GM10266 (cell line): ENCODE data around the gene PRKCG.

Experiments
- DNase-seq: peaks from one replicate; pipeline ENCODE4 v3.0.0; 2012; ENCODE audit errors: extremely low spot score
- TF ChIP-seq, protein P1 (sequence below): IDR thresholded peaks from 2 replicates; pipeline ENCODE4 v1.5.1; 2012; ENCODE audit warnings: mild to moderate bottlenecking, low read depth; ENCODE audit not compliant: control insufficient read depth, insufficient read depth; ENCODE audit errors: missing control alignments

Gene PRKCG

DNA sequence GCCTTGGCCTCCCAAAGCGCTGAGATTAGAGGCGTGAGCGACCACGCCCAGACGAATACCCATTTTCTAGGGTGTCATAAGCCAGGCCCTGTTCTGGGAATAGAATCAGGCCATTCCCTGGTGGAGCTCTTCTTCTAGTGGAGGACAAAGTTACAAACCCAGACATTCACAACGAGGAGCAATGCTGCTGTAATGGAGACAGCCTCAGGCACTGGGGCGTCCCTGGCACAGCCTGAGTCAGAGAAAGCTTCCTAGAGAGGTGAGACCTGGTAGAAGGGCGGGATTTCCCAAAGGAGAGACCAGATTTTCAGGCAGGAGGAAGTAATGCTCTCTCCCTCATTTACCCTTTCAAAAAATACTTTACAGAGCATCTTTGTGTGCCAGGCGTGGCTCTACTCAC is 12.7 kb downstream of the PRKCG start:
- no peak for DNase-seq
- TF ChIP-seq, protein P1, sequence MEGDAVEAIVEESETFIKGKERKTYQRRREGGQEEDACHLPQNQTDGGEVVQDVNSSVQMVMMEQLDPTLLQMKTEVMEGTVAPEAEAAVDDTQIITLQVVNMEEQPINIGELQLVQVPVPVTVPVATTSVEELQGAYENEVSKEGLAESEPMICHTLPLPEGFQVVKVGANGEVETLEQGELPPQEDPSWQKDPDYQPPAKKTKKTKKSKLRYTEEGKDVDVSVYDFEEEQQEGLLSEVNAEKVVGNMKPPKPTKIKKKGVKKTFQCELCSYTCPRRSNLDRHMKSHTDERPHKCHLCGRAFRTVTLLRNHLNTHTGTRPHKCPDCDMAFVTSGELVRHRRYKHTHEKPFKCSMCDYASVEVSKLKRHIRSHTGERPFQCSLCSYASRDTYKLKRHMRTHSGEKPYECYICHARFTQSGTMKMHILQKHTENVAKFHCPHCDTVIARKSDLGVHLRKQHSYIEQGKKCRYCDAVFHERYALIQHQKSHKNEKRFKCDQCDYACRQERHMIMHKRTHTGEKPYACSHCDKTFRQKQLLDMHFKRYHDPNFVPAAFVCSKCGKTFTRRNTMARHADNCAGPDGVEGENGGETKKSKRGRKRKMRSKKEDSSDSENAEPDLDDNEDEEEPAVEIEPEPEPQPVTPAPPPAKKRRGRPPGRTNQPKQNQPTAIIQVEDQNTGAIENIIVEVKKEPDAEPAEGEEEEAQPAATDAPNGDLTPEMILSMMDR = no peak

DNA sequence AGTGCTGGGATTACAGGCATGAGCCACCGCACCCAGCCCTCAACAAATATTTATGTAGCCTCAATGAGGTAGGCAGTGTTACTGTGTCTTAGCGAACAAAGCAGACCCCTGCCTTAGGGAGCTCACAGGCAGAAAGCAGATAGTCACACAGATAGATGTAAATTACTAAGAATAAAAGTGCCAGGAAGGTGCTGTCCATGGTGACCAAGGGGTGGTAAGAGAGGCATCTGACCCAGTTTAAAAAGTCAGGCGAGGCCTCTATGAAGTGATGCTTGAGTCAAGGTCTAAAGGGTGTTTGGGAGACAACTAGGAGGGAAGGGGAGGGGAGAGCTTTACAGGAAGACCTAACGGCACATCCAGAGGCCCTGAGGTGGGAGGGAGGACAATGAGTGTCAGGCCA is 14.7 kb downstream of the PRKCG start:
- DNase-seq = no peak
- TF ChIP-seq, protein P1 = no peak

DNA sequence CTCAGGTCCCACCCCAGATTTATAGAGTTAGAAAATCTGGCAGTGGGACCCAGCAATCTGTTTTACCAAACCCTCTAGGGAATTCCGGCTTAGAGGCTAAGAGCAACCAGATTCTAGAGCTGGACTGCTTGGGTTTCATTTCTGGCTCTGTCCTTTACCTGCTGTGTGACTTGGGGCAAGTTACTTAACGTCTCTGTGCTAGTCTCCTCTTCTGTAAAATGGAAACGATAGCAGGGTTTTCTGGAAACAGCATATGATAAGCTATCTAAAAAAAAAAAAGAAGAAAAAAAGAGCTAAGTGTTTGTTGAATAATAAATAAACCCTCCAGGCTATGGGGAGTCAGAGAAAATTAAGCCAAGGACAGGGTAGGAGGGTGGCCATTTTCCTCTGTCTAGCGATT is 15.5 kb downstream of the PRKCG start:
- TF ChIP-seq, protein P1 = no peak
- DNase-seq = no peak

DNA sequence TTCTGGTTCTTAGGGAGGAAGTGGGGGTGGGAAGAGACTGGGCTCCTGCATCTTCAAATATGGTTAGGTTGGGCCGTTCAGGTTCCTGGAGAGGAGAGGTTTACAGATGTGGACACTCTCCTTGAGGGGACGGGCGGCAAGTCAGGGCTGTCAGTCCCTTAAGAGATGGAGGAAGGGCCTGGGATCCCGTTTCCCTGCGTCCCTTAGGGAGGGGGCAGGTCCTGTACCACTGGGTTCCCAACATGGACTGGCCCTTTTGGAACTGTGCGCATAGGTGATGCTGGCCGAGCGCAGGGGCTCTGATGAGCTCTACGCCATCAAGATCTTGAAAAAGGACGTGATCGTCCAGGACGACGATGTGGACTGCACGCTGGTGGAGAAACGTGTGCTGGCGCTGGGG is 16.2 kb downstream of the PRKCG start:
- TF ChIP-seq, protein P1 = no peak
- no peak for DNase-seq

DNA sequence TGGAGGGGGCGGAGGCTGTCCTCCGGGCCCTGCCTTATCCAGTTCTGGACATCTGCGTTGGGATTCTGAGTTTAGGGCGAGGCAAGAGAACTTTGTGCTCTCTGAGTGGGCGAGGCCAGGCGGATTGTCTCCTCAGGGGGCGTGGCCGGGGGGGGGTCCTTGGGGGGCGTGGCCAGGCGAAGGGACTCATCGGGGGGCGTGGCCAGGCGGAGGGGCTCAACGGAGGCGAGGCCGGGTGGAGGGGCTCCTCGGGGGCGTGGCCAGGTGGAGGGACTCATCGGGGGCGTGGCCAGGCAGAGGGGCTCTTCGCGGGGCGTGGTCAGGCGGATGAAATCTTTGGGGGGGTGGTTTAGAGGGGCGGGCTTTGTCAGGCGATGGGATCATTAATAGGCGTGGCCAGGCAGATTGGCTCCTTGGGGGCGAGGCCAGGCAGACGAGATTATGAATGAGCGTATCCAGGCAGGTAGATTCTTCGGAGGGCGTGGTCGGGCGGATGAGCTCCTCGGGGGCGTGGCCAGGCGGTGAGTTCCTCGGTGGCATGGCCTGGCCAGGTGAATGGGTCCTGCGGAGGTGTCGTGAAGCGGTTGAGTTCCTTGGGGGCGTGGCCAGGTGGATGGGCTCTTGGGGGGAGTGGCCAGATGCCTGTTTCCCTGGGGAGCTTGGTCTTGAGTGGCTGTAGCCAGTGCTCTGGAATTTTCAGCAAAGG is 16.8 kb downstream of the PRKCG start:
- DNase-seq = no peak

DNA sequence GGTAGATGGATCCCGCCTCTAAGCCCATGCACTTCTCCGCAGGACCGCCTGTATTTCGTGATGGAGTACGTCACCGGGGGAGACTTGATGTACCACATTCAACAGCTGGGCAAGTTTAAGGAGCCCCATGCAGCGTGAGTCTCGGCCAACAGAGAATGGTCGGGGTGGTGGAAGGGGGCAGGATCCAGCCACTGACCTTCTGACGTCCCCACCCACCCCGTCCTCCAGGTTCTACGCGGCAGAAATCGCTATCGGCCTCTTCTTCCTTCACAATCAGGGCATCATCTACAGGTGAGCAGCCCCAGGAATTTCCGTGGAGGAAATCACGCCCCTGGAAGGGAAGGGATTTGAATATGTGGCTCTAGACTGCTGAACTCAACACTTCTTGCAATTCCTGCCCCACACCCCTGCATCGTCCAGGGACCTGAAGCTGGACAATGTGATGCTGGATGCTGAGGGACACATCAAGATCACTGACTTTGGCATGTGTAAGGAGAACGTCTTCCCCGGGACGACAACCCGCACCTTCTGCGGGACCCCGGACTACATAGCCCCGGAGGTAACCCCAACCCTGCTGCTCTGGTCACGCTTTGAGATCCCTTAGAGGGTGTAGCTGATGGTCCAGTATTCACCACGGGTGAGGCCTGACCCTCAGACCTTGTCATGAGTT is 18.3 kb downstream of the PRKCG start:
- no peak for DNase-seq
- TF ChIP-seq, protein P1 = no peak

More for the DNA sequence above, 16.8 kb downstream of the PRKCG start:
- TF ChIP-seq, protein P1 = no peak

DNA sequence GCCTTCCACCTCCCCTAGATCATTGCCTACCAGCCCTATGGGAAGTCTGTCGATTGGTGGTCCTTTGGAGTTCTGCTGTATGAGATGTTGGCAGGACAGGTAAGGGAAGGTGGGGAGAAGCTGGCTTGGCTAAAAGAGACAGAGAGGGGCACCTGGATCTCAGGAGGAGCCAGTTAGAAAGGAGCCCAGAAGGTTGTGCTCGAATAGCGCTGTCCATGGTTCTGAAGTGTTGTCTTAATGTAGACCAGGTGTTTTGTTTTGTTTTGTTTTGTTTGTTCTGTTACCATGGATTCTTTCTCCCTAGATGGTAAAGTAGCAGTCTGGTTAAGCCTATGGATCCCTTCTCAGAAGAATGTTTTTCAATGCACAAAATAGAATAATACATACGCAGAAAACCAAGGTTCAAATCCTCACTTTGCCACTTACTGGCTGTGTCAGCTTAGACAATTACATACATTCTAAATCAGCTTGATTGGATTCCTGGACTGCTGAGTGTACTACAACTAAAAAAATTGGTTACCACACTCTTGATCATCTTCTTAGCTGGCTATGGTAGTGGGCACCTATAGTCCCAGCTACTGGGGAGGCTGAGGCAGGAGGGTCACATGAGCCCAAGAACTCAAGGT is 21.2 kb downstream of the PRKCG start:
- DNase-seq = no peak
- TF ChIP-seq, protein P1 = no peak
